GM10248 (cell line): Measurements from ENCODE around the gene RAB3IP.
A peak's percentile ranks its signal among the peaks of the same experiment; 100 is the strongest.
"Not testable (repeated sequence)": the region's sequence is repeated elsewhere in the genome, so short reads cannot be mapped to it uniquely, and the experiment has no call there.

Experiments
- CTCF ChIA-PET: fragments of 300-600 bp; sonication (Branson Sonifier 250); formaldehyde crosslinking; extraction: SDS; loops from one replicate; lab custom pipeline; 2021; ENCODE audit warnings: antibody characterized with exemption; lab: Yijun Ruan, JAX
- POLR2A ChIA-PET: fragments of 350-650 bp; sonication (Branson Sonifier 250); formaldehyde crosslinking; extraction: SDS; loops from one replicate; lab custom pipeline; 2020; ENCODE audit warnings: antibody characterized with exemption; lab: Yijun Ruan, JAX
- DNase-seq: peaks from one replicate; pipeline ENCODE4 v3.0.0; 2012; ENCODE audit errors: extremely low spot score
- CTCF ChIP-seq: IDR thresholded peaks from 2 replicates; pipeline ENCODE4 v1.5.1; 2012; ENCODE audit warnings: mild to moderate bottlenecking, low read depth; ENCODE audit errors: extremely low read depth, missing control alignments, control extremely low read depth

The RAB3IP gene

DNA sequence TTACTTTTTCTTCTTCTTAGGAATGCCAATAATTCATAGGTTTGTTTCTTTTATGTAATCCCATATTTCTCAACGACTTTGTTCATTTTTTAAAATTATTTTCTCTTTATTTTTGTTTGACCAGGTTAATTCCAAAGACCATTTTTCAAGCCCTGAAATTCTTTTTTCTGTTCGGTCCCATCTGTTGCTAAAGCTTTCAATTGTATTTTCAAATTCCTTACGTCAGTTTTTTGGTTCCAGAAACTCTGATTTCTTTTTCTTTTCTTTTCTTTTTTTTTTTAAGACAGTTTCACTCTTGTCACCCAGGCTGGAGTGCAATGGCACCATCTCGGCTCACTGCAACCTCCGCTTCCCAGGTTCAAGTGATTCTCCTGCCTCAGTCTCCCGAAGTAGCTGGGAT is 27.6 kb downstream of the RAB3IP start:
- POLR2A ChIA-PET, result interaction anchor here (0.6 kb wide), 1 partner anchor 33 kb away, joined by 3 read pairs; no protein-coding TSS in a partner anchor
- CTCF ChIA-PET, result no interaction called here
- TF ChIP-seq CTCF, result no peak
- no peak for DNase-seq

GRCh38 chr12:69779928-69780327 is 41.3 kb downstream of the RAB3IP start:
- DNase-seq, result peak; percentile 29
- ChIA-PET POLR2A (interaction anchor here (0.6 kb wide), 1 partner anchor 33 kb away, joined by 4 read pairs; no protein-coding TSS in a partner anchor), CTCF (interaction anchor here (0.9 to 1.9 kb wide), 4 partner anchors 12 to 99 kb away, joined by 3 to 4 read pairs (median 4); no protein-coding TSS in a partner anchor)
- no peak for TF ChIP-seq CTCF

- no peak for TF ChIP-seq CTCF
- POLR2A ChIA-PET, result no interaction called here
These were observed 44.7 kb downstream of the RAB3IP start for GRCh38 chr12:69783365-69783764.

DNA sequence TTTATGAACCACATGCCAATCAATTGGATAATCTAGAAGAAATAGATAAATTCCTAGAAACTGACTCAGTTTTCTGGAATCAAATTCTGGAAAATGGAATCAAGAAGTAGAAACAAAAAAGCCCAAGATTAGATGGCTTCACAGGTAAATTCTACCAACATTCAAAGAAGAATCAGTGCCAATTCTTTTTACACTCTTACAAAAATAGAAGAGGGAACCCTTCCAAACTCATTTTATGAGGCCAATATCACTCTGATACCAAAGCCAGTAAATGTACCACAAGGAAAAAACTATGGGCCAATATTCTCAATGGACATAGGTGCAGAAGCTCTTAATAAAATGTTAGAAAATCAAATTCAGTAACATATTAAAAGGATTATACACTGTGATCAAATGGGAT is 50.7 kb downstream of the RAB3IP start:
- ChIA-PET CTCF (no interaction called here), POLR2A (no interaction called here)
- DNase-seq, result no peak

More at GRCh38 chr12:69783365-69783764, 44.7 kb downstream of the RAB3IP start:
- CTCF ChIA-PET, result interaction anchor here (1.4 kb wide), 2 partner anchors 11 to 18 kb away, joined by 3 to 4 read pairs; no protein-coding TSS in a partner anchor
- no peak for DNase-seq

DNA sequence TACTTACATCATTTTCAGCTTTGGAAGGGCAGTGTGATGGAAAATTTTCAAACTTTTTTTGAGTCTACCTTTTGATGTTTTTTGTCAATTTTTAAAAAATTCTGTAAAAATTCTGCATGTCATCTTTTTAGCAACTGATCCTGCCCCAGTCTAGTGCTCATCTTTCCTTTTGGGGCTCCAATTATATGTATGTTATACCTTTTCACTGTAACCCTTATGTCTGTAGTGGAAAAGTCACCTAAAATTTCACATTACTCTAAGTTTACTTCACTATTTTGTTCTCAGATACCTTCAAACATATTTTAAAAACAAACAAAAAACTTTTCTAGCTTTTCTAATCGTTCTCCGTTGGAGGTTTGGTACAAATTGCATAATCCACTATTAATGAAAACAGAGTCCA is 53.9 kb downstream of the RAB3IP start:
- ChIA-PET CTCF (interaction anchor here (0.8 kb wide), 1 partner anchor 45 kb away, joined by 3 read pairs; no protein-coding TSS in a partner anchor), POLR2A (no interaction called here)
- no peak for DNase-seq
- TF ChIP-seq CTCF, result no peak

More for the DNA sequence above, 50.7 kb downstream of the RAB3IP start:
- TF ChIP-seq CTCF, result no peak

- POLR2A ChIA-PET, CTCF ChIA-PET: not testable (repeated sequence)
These were observed 68.6 kb downstream of the RAB3IP start for GRCh38 chr12:69807101-69807897.

More at GRCh38 chr12:69807101-69807897, 68.6 kb downstream of the RAB3IP start:
- DNase-seq, result not testable (repeated sequence)
